ENCODE results near the gene FUT7.

Gene FUT7

DNA sequence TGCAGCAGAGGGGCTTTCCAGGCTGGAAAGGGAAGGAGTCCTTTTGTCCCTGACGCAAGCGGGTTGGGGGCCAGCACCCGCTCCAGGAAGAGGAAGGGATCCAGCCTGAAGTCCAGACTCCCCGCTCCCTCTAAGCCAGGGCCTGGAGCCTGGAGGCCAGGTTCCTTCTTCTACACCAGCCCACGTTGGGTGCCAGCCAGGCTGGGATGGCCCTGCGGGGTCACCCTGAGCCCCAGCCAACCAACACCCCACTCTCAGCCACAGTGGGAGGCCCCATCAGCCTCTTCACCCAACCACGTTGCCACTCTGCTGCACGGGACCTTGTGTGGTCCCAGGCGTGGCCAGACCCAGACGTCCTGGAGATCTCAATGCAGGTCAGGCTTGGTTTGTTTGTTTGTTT, 970 bp upstream of the FUT7 start:
- DNase-seq: no peak

DNA sequence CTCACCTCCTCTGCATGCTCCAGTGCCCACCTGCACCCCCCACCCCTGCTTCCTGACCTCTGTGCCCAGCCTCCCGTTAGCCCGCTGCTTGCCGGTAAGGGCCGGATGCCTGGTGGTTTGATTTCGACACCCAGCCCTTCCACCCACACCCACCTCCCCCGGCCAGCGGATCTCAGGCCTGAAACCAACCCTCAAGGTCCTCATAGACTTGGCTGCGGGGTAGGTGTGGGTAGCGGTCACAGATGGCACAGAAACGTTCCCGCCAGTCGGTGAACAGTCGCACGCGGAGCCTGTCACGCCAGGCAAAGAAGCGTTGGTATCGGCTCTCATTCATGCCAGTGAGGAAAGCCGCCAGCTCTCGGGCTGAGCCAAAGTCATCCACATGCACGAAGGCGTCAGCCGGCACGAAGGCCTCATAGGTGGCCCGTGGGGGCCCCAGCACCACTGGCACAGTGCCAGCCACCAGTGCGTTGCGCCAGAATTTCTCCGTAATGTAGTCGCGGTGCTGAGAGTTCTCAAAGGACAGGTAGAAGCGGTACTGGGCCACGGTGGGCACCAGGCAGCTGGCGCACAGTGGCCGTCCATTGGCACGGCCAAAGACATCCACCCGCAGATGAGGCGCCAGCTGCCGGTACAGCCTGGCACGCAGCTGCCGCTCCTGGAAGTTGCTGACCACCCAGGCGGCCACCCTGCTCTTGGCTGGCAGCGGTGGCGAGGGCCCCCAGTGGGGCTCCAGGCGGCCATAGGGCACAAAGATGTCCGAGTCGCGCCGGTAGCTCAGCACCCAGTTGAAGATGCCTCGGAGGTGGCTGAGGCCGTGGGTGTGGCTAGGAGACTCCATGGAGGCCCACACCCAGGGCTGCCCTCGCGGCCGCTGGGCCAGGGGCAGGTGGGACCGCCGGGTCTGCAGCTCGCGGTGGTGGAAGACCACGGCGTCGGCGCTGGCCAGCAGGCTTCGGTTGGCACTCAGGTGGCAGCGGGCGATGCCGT, 1.1 kb downstream of the FUT7 start:
- DNase-seq: peak; percentile 25

DNA sequence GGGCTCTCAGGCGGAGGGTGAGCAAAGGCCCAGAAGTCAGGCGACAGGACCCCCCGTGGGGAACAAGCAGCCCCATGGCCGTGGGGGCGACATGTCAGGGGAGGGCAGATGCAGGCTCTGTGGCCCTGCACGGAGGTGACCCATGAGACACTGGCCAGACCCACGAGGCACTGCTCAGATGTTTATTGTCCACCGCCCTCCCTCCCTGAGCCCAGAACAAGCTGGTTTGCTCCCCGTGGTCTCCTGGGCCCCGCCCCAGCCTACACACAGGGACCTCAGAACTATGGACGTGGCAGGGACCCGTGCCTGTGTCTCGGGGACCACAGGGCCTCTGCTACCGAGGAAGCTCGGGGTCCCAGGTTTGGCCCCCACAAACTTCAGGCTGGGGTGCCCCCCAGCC, 1.9 kb downstream of the FUT7 start:
- DNase-seq: no peak

DNA sequence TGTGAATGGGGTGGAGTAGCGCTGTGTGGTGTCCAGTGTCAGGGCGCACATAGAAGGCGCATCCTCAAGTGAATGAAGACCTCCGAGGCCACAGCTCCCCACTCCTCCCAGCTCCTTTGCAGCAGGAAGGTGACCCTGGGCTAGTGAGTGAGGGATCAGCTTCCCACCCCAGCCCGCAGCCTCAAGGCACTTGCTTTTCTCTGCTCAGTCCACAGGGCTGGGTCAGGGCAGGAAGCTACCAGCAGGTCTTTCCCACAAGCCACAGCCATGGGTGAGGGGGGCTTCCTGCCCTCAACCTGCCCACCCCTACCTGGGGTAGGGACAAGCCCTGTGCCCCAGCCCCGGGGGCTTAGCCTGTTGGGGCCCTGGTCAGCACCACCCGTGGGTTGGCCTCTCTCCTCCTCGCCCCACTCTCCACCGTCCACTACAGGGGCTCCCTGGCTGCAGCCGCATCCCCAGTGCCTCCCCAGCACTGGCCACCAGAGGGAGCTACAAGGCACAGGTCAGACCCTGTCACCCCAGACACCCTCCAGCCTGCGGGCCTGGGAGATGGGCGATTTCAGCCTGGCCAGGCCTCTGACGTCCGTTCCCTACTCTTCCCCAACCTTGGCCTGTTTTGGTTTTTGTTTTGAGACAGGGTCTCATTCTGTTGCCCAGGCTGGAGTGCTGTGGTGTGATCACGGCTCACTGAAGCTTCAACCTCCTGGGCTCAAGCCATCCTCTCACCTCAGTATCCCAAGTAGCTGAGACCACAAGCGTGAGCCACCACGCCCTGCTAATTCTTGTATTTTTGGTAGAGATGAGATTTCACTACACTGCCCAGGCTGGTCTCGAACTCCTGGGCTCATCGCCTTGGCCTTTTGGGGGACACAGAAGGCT, 2.6 kb downstream of the FUT7 start:
- DNase-seq: peak; percentile 75

DNA sequence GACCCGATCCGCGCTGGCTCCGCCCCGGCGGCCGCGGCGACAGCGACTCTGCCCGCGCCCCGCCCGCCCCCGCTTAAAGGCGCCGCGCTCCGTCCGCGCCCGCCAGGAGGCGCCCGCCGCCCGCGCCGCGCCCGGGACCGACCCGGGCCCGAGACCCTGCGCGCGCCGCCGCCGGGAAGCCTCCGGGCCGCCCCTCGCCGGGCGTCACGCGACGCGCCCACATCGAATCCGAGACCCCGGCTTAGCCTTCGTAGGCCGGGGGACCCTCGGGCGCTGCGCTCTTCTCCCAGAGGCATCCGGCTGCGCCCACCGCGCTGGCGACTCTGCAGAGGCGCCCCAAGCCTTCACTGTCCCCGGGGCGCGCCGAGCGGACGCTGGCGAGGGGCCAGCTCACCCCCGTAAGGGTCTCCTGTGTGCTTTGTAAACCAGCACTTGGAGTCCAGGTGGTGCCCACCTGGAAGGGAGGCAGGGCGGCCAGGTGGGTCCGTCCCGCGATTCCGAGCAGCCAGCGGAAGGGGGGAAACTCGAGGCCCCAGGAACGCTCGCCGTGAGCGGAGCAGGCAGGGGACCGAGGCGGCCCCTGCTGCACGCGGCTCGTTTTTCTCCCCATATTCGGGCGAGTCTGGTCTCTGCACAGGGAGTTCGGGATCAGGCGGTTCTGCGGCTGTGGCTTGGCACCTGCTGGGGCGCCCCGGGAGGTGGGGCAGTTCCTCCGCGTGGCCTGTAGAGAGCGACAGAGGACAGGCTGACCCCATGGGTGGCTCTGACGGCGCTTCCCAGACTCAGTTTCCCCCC, 3.4 kb downstream of the FUT7 start:
- peak; percentile 65 for DNase-seq

DNA sequence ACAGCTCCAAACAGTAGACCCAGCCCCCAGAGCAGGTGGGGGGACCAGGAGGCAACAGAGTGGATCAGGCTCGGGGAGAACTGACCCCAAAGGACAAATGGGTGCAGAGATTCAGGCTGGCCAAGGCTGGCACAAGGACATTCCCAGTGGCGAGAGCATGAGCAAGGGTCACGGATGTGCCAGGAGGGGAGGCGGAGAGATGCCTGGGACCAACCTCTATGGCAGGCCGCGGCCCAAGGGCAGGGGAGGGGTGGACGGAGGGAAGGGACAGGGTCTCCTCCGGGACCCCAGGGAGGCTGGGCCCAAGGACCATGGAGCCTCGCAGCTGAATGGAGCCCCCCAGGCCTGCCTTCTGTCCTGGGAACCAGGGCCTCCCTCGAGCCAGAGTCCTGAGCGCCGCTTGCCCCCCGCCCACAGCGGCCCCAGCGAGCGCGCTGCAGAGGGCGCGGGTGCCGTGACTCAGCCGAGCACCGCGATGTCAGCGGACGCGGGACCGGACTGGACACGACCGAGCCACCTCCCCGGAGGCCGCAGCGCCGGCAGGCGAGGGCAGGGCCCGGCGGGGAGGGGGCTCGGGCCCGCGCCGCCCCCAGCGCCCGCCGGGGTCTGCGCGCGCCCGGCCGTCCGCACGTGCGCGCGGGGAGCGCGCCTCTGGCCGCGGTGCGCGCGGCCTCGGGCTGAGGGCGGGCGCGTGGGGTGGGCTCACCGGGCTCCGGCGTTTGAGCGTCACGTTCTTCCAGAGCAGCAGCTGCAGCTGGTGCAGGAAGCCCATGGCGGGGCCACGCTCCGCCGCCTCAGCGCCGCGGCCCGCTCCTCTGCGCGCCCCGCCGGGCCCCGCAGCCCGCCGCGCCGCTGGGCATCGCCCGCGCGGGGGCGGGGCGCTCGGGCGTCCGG, 4.3 kb downstream of the FUT7 start, which contains the start of gene ABCA2:
Gene ABCA2, minus strand, starts transcription at position 869 of the 894 bp plus-strand sequence. Its CDS starts 97 bp downstream, at position 772.
- no peak for DNase-seq

DNA sequence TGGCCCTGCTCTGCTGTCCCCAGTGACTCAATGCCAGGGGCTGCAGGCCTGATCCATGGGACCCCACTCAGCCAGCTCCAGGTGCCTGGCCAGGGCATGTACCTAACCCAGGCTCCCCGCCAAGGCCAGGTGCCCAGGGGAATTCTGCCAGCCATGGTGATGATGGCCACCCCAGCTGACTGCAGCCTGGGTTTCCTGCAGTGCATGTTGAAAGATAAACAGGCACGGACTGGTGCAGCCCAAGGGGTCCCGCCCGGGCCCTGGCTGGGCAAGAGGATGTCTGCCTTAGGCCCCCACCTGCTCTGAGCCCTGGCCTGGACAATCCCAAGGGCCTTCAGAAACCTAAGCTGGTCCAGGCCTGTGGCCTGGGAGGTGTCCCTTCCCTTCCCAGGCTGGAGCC, 5.1 kb downstream of the FUT7 start:
- no peak for DNase-seq

DNA sequence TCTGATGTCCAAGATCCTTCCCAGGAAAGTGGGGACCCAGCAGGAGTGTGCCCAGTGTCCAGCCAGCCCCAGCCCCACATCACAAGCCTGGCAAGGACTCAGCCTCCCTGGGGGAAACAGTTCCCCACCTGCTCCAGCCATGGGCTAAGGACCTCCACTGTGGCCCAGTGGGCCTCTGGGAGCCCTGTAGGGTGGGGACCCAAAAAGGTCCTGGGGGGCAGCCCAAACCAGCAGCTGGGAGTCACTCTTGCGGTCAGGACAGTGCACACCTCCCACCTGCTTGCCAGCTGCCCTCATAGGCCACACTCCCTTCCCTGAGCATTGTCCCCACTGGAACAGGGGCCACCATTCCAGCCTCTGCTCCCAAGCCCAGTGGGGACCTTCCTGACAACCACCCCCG, 5.5 kb downstream of the FUT7 start:
- no peak for DNase-seq

DNA sequence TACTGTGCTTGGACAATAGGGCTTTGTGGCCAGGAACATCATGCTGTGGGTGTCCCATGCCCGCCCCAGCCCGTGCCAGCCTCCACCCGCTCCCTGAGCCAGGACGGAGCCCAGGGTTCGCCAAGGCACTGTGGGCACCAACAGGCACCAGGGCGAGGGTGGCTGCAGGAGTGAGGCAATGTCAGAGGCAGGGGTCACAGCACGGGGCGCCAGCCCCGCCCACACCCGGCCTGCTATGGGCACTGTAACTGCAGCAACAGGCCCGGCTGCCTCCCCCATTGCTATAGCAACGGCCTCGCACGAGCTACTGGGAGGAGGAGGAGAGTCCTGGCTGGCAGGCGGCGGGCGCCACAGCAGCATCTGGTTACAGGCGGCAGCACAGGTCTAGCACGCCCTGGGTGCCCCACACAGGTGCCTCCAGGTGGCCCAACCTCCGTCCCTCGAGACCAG, 6.3 kb downstream of the FUT7 start:
- DNase-seq: no peak

DNA sequence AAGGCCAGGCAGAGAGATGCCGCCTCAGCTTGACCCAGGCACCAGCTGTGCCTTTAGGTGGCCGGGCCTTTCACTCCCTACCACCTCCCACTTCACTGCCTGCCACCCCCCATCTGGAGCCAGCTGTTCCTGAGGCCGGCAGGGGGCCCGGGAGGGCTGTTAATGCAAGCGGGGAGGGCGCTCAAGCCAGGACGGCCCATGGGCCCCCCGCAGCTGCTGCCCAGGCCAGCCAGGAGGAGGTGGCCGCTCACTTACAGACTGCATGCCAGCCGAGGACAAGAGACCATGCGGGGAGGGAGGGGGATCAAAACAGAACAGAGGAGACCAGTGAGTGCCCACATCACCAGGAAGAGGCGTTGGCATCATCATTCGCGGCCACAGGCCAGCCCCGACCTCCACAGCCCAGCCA, 8.3 kb downstream of the FUT7 start:
- DNase-seq: no peak

DNA sequence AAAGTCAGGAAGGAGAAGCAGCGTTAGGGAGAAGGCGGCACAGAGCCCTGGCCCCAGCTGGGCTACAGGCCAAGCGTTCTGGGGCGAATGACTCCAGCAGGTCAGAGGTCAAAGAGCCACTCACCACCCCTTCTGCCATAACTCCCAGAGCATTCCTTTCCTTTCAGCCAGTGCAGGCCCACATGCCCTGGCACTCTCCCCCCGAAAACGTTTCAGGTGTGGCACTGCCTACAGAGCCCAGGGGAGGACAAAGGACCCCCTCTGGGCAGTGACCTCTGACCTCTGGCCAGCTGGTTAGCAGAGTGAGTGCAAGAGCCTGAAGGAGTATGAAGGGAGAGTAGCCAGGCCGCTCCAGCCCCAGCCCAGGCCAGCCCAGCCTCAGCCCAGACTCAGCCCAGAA, 8.7 kb downstream of the FUT7 start:
- DNase-seq: no peak

DNA sequence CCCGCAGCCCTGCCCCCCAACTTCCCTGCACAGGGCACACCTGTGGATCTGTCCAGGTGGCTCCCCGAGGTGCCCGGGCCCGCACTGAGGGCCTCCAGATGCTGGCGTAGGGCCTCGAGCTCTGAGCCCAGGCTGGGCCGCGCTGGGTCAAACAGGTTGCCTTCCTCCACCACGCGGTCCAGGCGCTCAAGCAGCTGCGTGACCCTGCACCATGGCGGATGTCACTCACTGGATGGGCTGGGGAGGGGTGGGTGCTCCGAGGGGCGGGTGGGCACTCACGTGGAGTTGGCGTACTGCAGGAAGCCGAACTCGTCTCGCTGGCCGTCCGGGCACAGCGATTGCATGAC, 9.3 kb downstream of the FUT7 start:
- no peak for DNase-seq

DNA sequence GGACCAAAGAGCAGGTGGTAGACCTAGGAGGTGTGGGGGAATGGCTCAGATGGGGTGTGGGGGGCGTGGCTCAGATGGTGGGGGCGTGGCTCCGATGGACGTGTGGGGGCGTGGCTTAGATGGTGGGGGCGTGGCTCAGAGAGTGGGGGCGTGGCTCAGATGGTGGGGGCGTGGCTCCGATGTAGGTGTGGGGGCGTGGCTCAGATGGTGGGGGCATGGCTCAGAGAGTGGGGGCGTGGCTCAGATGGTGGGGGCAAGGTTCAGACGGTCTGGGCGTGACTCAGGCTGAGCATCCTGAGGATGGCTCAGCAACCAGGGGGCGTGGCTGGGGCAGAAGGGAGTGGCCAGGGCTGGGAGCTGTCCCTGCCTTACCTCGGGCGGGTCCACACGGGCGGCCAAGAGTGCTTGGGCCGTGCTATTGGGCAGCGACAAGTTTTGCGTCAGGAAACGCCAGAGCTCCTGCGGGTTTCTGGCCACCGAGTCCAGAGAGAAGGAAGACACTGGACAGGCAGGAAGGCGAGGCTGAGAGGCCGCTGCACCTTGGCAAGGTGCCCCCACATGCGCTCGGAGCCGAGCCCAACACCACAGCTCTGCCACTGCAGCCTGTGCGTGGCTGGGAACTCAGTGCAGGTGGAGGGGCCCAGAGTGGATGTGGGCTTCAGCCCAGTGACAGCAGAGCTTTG, 9.8 kb downstream of the FUT7 start:
- peak; percentile 64 for DNase-seq

DNA sequence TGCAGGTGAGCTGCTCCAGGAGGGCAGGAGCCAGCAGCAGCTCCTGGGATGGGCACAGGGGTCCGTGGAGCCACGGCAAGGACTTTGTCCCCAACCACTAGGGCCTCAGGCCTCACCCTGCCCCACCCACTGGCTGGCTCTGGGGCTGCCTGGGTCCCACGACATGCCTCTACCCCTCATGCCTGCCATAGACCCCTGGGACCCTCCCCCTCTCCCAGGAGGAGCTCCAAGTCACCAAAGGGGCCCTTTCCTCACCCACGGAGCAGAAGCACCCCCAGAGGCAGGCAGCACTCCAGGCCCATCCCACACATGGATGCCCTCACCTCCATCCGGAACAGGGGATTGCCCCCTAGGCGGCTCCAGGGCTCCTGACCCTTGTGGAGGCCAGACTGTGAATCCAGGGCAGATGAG, 10.3 kb downstream of the FUT7 start:
- DNase-seq: no peak

DNA sequence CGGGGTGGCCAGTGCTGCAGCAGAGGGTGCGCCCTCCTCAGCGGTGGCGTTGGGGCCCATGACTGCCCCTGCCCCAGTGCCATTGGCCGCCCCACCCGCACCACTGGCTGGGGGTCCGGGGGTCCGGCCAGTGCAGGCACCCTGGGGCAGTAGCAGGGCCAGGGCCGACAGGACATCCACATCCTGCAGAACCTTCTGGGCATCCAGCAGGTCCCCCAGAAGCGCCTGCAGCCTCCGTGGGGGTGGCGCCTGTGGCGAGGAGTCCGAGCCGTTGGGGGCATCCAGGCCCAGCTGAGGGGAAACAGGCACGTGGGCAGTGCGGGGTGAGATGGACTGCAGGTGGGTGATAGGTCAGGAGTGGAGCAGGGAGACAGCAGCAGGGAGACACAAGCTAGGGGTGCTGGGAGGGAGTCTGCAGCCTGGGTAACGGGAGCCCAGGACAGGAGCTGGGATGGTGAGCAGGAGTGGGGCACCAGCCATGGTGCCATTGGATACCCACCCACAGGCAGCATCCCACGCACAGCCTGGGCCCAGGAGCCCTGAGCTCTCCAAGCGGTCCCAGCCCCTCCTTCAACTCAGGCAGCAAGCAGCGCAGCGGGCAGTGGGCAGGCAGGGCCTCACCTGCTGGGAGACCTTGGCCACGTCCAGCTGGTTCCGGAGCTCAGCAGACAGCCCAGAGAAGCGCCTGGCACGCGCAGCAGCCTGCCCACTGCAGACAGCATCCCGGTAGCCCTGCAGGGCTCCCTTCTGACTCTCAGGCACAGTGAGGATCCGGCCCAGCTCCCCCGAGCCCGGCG, 10.9 kb downstream of the FUT7 start:
- no peak for DNase-seq

DNA sequence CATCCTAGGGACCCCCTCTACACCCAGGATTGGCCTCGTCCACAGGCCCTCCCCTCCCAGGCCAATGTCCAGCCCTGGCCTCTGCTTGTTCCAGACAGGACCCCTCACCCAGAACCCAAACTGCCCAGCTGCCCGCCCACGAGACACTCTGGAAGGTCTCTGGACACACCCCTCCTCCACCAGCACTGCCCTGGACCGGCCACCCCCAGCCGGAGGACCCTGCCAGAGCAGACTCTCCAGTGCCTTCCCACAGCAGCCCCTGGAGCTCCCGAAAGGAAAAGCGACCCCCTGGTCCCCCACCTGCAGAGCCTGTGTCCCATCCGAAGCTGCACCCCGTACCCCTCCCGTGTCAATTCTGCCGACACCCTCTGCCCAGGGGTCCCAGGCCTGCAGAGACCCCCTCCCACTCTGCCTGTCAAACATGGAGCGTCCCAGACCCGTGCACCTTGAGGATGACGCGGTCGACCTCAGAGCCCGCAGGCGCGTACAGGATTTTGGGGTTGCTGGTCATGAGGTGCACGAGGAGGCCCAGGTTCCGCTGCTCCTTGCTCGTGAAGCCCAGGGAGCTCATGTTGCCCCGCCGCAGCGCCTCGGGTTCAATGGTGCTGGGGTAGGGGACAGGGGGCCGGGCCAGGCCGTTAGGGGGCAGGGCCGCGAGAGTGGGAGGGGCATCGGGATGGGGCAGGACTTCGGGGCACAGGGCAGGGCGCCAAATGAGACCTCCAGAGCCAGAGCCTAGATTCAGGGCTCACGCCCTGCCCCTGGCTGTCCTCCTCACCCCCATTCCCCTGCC, 11.8 kb downstream of the FUT7 start:
- DNase-seq: no peak

DNA sequence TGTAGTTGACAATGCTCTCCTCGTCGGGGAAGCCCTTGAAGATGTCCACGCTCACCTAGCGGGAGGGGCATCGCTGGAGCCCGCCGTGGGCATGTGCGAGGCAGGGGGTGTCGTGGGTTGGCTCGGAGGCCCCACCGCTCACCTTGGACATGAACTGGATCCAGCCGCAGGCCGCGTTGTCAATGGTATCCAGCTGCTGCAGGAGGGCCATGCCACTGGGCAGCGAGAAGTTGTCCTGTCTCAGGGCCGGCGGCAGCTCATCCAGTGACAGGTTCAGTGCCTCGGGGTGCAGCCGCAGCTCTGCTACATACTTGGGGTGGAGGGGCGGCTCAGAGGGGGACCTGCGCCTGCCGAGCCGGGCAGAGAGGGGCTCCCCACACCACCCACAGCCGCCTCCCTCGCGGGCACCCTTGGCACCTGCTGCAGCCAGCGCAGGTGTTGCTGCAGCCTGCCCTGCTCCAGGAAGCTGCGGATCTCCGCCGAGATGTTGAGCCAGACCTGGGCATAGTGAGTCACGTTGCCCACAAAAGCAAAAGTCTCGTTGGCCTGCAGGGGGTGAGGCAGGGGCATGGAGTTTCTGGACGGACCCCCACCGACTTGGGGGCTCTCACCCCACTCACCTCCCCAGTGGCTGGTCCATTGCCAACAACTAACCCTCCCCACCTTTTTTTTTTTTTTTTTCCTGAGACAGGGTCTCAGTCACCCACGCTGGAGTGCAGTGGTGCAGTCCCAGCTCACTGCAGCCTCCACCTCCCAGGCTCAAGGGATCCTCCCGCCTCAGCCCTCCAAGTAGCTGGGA, 12.9 kb downstream of the FUT7 start:
- no peak for DNase-seq

DNA sequence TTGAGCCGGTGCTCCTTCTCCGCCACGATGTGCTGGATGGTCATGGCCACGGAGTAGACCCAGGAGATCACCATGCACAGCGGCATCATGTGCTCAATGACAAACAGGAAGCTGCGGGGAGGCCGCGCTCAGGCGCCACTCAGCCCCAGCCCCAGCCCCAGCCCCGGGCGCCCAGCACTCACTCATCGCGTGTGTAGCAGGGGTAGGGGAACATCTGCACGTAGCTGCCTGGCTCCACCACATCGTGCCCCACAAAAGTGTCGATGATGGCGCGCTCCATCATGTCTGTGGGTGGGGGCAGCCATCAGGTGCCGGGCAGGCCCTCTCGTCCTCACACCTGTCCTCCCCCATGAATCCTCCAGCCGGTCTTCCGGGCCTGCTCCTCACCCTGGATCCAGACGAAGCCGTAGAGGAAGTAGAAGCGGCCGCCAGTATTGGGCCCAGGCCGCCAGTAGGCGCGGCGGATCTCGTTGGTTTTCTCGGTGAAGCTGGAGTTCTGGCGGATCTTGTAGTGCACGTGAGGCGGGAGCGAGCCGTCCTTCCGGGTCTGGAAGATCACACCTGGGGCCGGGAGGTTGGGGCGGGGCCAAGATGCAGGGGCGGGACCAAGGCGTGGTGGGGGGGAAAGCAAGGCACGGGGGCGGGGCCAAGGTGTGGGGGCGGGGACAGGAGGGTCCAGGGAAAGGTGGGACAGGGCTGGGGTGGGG, 13.9 kb downstream of the FUT7 start:
- DNase-seq: no peak
